ENCODE data around the gene STOML1. TPM values are rescaled to one million over a fixed set of nuclear protein-coding genes. Genes with fewer than 3 reads are reported as not detected.
A peak's percentile ranks its signal among the peaks of the same experiment; 100 is the strongest.

STOML1 gene
- polyA plus RNA-seq, 1 donor (not counting 4 experiments of a cell fraction or from before 2014, with no cell fraction given) = 7.0 TPM

GRCh38 chr15:73990250-73991005, 1.7 kb downstream of the STOML1 start:
- FAIRE-seq (no peak), DNase-seq (ENCODE audit: low read depth, low spot score) (no peak)
- Histone ChIP-seq H3K9me1 (ENCODE audit: control insufficient read depth, extremely low read depth, insufficient read depth, low read length) (no peaks in the 10 kb centered on the region), H3K36me3 (ENCODE audit: control insufficient read depth in 2 of 2, extremely low read depth in 1 of 2, insufficient read depth in 2 of 2, low read length in 2 of 2) (no peaks in the 10 kb centered on the region), H3K79me2 (ENCODE audit: control insufficient read depth, insufficient read depth, low read length) (peaks cover 8% of the 10 kb centered on the region), H3K4me3 (ENCODE audit: control insufficient read depth in 2 of 3, extremely low read depth in 1 of 3, insufficient read depth in 2 of 3, low read depth in 1 of 3, low read length in 3 of 3) (no peak overlapping the region), H3K27me3 (ENCODE audit: control insufficient read depth, extremely low read depth, insufficient read depth, low read length) (no peaks in the 10 kb centered on the region), H4K20me1 (ENCODE audit: control insufficient read depth, extremely low read depth, insufficient read depth, low read length) (no peaks in the 10 kb centered on the region), H3K9me3 (ENCODE audit: control insufficient read depth, low read depth, low read length) (no peaks in the 10 kb centered on the region), H3K4me2 (ENCODE audit: control insufficient read depth, extremely low read depth, insufficient read depth, low read depth, low read length) (peak overlapping the region; percentile 96), H2AFZ (ENCODE audit: control insufficient read depth, low read length) (no peak overlapping the region), H3K9ac (ENCODE audit: control insufficient read depth, extremely low read depth, insufficient read depth, low read length) (no peak overlapping the region), H3K4me1 (ENCODE audit: control insufficient read depth, extremely low read depth, insufficient read depth, low read length) (peaks cover 64% of the 10 kb centered on the region), H3K27ac (ENCODE audit: control insufficient read depth, insufficient read depth, low read length) (peak overlapping the region; percentile 83)
- dilution Hi-C loops (cut with MboI; ENCODE audit: extremely low pct_ligation_motif_present, low sequenced_read_pairs) = no loop called here
- no peak for TF ChIP-seq EZH2 (IDR thresholded peaks at IDR 0.05; ENCODE audit: low read length)
- no peak for TF ChIP-seq CTCF (optimal IDR thresholded peaks at IDR 0.05 in 1 of 3, IDR thresholded peaks at IDR 0.05 in 1 of 3, conservative IDR thresholded peaks at IDR 0.05 in 1 of 3; ENCODE audit: extremely low read depth in 1 of 3, insufficient read depth in 2 of 3, low read length in 3 of 3)

DNA sequence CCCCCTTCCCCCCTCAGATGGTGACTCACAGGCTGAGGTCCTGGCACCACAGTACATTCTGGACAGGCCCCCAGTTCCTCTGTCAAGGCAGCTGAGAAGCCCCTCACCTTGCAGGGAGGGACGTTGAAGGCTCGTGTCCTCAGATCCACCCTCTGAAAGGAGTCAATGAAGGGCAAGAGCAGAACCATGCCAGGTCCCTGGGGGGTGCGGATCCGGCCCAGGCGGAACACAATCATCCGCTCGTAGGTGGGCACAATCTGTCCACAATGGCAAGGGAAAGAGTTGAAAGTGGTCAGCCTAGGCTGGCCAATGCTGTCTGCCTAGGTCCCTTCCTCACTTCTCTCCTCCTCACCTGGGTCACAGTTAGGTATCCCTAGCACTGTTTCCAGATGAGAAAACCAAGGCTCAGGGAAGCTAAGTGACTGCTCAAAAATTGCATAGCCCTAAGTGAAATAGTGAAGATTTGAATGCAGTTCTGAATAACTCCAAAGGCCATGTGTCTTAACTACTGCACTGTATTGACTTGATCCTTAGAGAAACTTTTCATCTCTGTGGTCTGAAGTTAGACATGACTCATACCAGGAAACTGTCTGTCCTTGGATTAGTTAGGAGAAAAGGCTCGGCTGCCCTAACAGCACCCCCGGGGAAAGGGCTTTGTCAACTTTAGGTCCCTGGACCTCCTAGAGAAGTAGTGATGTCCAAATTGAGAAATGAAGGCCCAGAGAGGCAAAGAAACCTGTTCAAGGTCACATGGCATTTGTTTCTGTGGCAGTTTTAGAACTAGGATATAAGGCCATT, 2.9 kb downstream of the STOML1 start:
- Histone ChIP-seq H3K27me3 (ENCODE audit: control insufficient read depth, extremely low read depth, insufficient read depth, low read length) (no peaks in the 10 kb centered on the region), H3K79me2 (ENCODE audit: control insufficient read depth, insufficient read depth, low read length) (no peaks in the 10 kb centered on the region), H3K4me2 (ENCODE audit: control insufficient read depth, extremely low read depth, insufficient read depth, low read depth, low read length) (peak overlapping the region; percentile 49), H3K4me3 (ENCODE audit: control insufficient read depth in 2 of 3, extremely low read depth in 1 of 3, insufficient read depth in 2 of 3, low read depth in 1 of 3, low read length in 3 of 3) (peak overlapping the region in 1 of 3 experiments; percentile 7), H2AFZ (ENCODE audit: control insufficient read depth, low read length) (no peak overlapping the region), H3K9me3 (ENCODE audit: control insufficient read depth, low read depth, low read length) (no peaks in the 10 kb centered on the region), H3K36me3 (ENCODE audit: control insufficient read depth in 2 of 2, extremely low read depth in 1 of 2, insufficient read depth in 2 of 2, low read length in 2 of 2) (no peaks in the 10 kb centered on the region), H3K9ac (ENCODE audit: control insufficient read depth, extremely low read depth, insufficient read depth, low read length) (peak overlapping the region; percentile 60), H3K27ac (ENCODE audit: control insufficient read depth, insufficient read depth, low read length) (peak overlapping the region; percentile 83), H3K4me1 (ENCODE audit: control insufficient read depth, extremely low read depth, insufficient read depth, low read length) (peaks cover 76% of the 10 kb centered on the region), H3K9me1 (ENCODE audit: control insufficient read depth, extremely low read depth, insufficient read depth, low read length) (no peaks in the 10 kb centered on the region), H4K20me1 (ENCODE audit: control insufficient read depth, extremely low read depth, insufficient read depth, low read length) (no peaks in the 10 kb centered on the region)
- dilution Hi-C loops (cut with MboI; ENCODE audit: extremely low pct_ligation_motif_present, low sequenced_read_pairs) = no loop called here
- DNase-seq (ENCODE audit: low read depth, low spot score) = no peak
- no peak for TF ChIP-seq CTCF (optimal IDR thresholded peaks at IDR 0.05 in 1 of 3, IDR thresholded peaks at IDR 0.05 in 1 of 3, conservative IDR thresholded peaks at IDR 0.05 in 1 of 3; ENCODE audit: extremely low read depth in 1 of 3, insufficient read depth in 2 of 3, low read length in 3 of 3)
- TF ChIP-seq EZH2 (IDR thresholded peaks at IDR 0.05; ENCODE audit: low read length) = no peak
- FAIRE-seq = peak; percentile 93
